K562 (cell line): ENCODE measurements around the gene RSPH1.

Experiments
- CBX5 ChIP-seq: IDR thresholded peaks from 2 replicates; pipeline ENCODE4 v1.6.1; 2014; ENCODE audit warnings: low read depth, borderline replicate concordance
- HNRNPLL ChIP-seq: fragments of 200-400 bp; formaldehyde crosslinking; IDR thresholded peaks from 2 replicates; pipeline ENCODE4 v1.6.1; 2017; ENCODE audit warnings: low read length, low read depth, mild to moderate bottlenecking; ENCODE audit not compliant: poor library complexity, severe bottlenecking

GRCh38 chr21:42471716-42472330 is 24.2 kb downstream of the RSPH1 start:
- no peak for TF ChIP-seq HNRNPLL
- no peak for TF ChIP-seq CBX5
